CD4-positive, alpha-beta T cell treated with Interleukin-15 for 4 hours (primary cell): Measurements from ENCODE around the gene CDH2.
"Not testable (repeated sequence)": the region's sequence is repeated elsewhere in the genome, so short reads cannot be mapped to it uniquely, and the experiment has no call there.

ENCODE experiments used
- DNase-seq: peaks from one replicate; pipeline ENCODE4 v3.0.0-alpha.2; 2020; ENCODE audit warnings: low spot score

Gene CDH2

GRCh38 chr18:27906189-27906588, 270.7 kb downstream of the CDH2 start:
- not testable (repeated sequence) for DNase-seq

GRCh38 chr18:27903906-27904305, 273.0 kb downstream of the CDH2 start:
- no peak for DNase-seq

- no peak for DNase-seq
These were observed 275.3 kb downstream of the CDH2 start for GRCh38 chr18:27901424-27902226.
